Uterus (tissue), 2 donors: Measurements from ENCODE around the gene CIROP.

Experiments
- CTCF ChIP-seq, 4 experiments: fragments of 200-600 bp in 2 of 4; fragments of 450-650 bp in 2 of 4; sonication (generic) in 2 of 4; IDR thresholded peaks; one replicate each; pipeline ENCODE4 v1.5.1; 2016 to 2019; ENCODE audit warnings: antibody characterized with exemption in 4 of 4, mild to moderate bottlenecking in 2 of 4, moderate library complexity in 1 of 4
- POLR2A ChIP-seq, 2 donors: fragments of 450-650 bp; IDR thresholded peaks; one replicate each; pipeline ENCODE4 v1.6.1; 2016; ENCODE audit warnings: antibody characterized with exemption in 2 of 2, mild to moderate bottlenecking in 1 of 2, moderate library complexity in 1 of 2

GRCh38 chr14:23095196-23096108 is 9.3 kb downstream of the CIROP start, which contains the start of gene C14orf119:
- peak in 1 of 4 experiments; percentile 11 for TF ChIP-seq CTCF (IDR thresholded peaks at IDR 0.05)
- TF ChIP-seq POLR2A (IDR thresholded peaks at IDR 0.05), result peak; percentile 40 to 89
